Body of pancreas (tissue), 4 donors: Measurements from ENCODE around the gene FAXC.

ENCODE experiments used
- CTCF ChIP-seq, 7 experiments: fragments of 450-650 bp in 4 of 7; fragments of 200-600 bp in 3 of 7; sonication (generic) in 3 of 7; IDR thresholded peaks; one replicate each; pipeline ENCODE4 v1.5.1; 2016 to 2019; ENCODE audit warnings: antibody characterized with exemption in 7 of 7
- POLR2A ChIP-seq, 3 donors: fragments of 450-650 bp; IDR thresholded peaks; one replicate each; pipeline ENCODE4 v1.6.1; 2016; ENCODE audit warnings: antibody characterized with exemption in 3 of 3, mild to moderate bottlenecking in 2 of 3

GRCh38 chr6:99246602-99247001 is 102.9 kb downstream of the FAXC start:
- TF ChIP-seq CTCF (IDR thresholded peaks at IDR 0.05) (no peak), POLR2A (IDR thresholded peaks at IDR 0.05) (no peak)
